GM19193 (cell line): ENCODE measurements around the gene CEBPZ.

Experiments
- POLR2A ChIP-seq: IDR thresholded peaks from 4 replicates; pipeline ENCODE4 v1.6.1; 2011; ENCODE audit not compliant: insufficient read depth, insufficient read length; ENCODE audit errors: extremely low read depth

The CEBPZ gene

DNA sequence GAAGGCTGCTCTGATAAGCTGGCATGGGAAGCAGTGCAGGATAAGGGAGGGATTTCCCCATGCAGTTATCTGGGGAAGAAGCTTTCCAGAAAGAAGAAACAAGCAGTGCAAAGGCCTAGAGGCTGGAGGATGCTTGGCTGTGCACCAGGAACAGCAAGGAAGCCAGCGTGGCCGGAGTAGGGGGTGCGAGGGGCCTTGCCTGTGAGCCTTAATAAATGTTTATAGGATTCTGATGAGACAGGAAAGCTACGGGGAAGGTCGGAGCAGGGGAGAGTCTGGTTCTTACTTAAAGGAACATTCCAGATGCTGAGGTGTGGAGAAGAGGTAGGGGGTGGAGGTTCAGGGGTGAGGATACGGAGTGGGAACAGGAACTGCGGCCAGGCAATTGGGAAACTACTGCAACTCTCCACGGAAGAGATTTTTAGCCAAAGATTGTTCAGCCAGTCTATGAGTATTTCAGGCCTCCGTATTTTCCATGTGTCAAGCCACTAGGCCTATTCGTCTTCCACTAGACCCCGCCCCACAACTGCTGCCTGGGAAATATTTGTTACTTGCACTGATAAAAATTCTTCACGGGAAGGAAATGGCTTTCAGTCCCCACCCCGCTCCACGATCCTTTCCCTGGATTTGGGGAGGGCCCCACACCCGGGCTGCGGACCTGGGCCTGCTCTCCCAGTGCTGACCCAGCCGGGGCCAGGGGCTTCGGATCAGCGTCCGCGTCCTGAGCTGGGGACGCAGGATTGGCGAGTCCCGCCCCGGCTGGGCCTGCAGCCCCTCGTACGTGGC is 75.1 kb downstream of the CEBPZ start:
- TF ChIP-seq POLR2A: no peak

- TF ChIP-seq POLR2A: no peak
Observed at GRCh38 chr2:37154785-37155184, 76.6 kb downstream of the CEBPZ start.

- TF ChIP-seq POLR2A: no peak
Observed at GRCh38 chr2:37153224-37153623, 78.2 kb downstream of the CEBPZ start.
